AG04449 (cell line): ENCODE data around the gene AMFR.

Experiments
- CTCF ChIA-PET: fragments of 350-600 bp; formaldehyde crosslinking; extraction: SDS; loops from one replicate; lab custom pipeline; 2021; ENCODE audit warnings: antibody characterized with exemption; lab: Yijun Ruan, JAX
- POLR2A ChIA-PET: fragments of 400-600, 350-600 bp; formaldehyde crosslinking; extraction: SDS; loops from one replicate; lab custom pipeline; 2020; ENCODE audit warnings: antibody characterized with exemption, inconsistent platforms; lab: Yijun Ruan, JAX
- DNase-seq: peaks from one replicate; pipeline ENCODE4 v3.0.0-alpha.2; 2010; ENCODE audit warnings: low read depth, low spot score
- H3K4me3 ChIP-seq: 2 replicates; pipeline ENCODE4 v1.5.1; 2011; ENCODE audit warnings: low read depth, mild to moderate bottlenecking, control low read depth, low read length
- TF ChIP-seq, protein P1 (sequence below): IDR thresholded peaks from one replicate; pipeline ENCODE4 v1.5.1; 2011; ENCODE audit warnings: mild to moderate bottlenecking, moderate library complexity, low read length, control low read depth, inconsistent platforms; ENCODE audit not compliant: insufficient read depth; ENCODE audit errors: missing control alignments

AMFR gene

DNA sequence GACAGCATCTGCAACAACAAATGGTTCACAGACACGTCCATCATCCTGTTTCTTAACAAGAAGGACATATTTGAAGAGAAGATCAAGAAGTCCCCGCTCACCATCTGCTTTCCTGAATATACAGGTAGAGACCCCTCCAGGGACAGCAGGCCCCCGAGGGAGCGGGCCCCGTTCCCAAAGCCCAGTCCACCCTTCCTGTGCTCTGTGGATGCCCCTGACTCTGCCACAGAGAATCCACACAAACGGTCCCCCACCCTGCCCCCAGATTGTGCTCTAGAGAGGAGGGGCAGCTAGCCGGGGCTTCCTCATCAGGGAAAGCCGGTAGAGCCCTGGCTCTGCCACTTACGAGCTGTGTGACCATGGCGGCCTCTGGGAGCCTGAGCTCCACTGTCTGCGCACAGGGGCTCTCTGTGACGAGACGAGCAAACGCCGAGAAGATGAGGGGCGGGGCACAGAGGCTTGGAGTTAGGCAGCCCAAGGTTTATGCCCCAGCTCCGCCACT lies 84.4 kb downstream of the AMFR start:
- POLR2A ChIA-PET: no interaction called here
- TF ChIP-seq, protein P1, sequence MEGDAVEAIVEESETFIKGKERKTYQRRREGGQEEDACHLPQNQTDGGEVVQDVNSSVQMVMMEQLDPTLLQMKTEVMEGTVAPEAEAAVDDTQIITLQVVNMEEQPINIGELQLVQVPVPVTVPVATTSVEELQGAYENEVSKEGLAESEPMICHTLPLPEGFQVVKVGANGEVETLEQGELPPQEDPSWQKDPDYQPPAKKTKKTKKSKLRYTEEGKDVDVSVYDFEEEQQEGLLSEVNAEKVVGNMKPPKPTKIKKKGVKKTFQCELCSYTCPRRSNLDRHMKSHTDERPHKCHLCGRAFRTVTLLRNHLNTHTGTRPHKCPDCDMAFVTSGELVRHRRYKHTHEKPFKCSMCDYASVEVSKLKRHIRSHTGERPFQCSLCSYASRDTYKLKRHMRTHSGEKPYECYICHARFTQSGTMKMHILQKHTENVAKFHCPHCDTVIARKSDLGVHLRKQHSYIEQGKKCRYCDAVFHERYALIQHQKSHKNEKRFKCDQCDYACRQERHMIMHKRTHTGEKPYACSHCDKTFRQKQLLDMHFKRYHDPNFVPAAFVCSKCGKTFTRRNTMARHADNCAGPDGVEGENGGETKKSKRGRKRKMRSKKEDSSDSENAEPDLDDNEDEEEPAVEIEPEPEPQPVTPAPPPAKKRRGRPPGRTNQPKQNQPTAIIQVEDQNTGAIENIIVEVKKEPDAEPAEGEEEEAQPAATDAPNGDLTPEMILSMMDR: no peak
- no peak for DNase-seq
- H3K4me3 ChIP-seq: no peak overlapping the region
- CTCF ChIA-PET: interaction anchor here (1.7 to 5.5 kb wide), 2 partner anchors 8 to 15 kb away, joined by 9 to 40 read pairs; no protein-coding TSS in a partner anchor

DNA sequence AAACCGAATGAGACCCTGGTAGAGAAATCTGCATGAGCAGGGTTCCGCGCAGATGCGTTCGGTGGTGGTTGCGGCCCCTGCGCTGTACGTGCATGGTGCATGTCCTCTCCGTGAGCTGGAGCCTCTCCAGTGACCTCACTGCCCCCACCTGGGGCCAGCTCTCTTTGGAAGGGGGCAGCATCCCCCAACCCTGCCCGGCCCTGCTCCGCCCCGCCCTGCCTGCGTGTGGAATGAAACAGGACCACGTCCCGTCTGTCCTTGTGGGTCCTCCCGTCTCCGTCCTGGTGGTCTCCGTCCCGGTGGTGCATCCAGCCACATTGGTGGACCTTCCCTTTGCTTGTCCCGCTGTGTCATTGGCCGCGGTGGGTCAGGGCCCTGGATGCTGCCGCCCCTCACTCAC lies 84.9 kb downstream of the AMFR start:
- no peak overlapping the region for H3K4me3 ChIP-seq
- CTCF ChIA-PET: interaction anchor here (0.6 to 5.5 kb wide), 4 partner anchors 8 to 73 kb away, joined by 3 to 40 read pairs (median 7); no protein-coding TSS in a partner anchor
- DNase-seq: no peak
- POLR2A ChIA-PET: no interaction called here
- TF ChIP-seq, protein P1: no peak

DNA sequence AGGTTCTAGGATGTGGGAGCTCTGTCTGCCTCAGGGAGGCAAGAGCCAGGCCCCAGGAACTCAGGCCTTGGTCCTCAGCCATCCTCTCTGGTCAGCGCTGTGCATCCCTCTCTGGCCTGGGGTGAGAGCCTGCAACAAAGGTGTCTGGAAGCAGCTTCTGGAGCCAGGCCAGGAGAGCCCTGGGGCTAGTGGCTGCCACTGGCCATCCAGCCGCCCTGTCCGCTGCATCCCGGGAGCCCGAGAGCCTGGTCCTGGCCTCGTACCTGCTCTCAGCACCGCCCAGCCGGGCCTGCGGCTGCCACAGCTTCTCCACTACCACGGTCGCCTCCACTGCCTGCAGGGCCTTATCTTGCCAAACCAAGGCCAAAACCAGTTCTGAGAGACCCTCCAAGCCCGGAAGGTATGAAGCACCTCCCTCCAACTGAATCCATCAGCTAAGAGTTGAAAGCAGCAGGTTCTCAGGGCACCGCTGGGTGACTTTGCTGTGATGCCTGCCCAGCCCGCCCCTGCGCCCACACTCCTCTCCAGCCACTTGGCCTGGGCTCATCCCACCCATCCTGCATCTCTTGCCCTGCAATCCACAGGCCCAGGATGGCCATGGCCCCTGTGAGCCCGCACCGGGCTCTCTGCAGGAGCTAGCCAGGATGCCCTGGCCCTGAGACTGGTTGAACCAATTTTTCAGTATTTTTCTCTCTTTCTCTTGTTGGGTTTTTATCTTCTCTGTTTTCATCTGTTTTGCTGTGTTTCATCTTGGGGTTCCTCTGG lies 85.7 kb downstream of the AMFR start:
- TF ChIP-seq, protein P1: no peak
- POLR2A ChIA-PET: no interaction called here
- no peak overlapping the region for H3K4me3 ChIP-seq
- CTCF ChIA-PET: interaction anchor here (0.6 to 5.5 kb wide), 4 partner anchors 9 to 73 kb away, joined by 3 to 40 read pairs (median 4); no protein-coding TSS in a partner anchor
- no peak for DNase-seq

DNA sequence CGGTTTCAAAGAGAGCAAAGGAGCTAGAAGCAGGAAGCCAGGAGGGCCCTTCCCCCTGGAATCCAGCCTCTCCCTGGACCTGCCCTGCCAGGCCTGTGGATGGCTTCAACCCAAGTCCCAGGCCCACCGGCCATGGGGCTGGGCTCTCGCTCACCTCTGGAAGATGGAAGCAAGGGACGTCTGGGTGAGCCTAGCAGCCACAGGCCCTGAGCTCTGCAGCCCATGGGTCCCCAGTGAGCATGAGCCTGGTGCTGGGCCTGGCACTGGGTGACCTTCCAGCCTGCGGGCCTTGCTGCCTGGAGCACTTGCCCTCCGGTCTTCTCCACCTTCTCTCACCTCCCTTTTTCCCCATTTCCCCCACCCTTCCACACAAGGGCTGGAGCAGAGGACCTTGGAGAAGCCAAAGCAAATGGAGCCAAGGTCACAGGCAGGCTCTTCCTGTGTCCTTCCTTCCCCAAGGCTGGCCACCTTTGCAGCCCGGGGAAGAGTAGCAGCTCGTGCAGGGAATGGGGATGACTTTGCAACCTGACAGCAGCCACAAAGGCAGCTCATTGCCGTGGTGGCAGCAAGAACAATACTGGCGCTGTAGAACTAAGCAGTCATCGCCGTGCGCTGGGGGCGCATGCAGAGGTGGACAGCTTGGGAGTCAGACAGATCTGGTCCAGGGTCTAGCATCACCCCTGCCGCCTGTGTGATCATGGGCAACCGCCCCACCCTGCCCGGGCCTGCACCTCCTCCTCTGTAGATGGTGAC lies 86.6 kb downstream of the AMFR start:
- POLR2A ChIA-PET: no interaction called here
- no peak for DNase-seq
- TF ChIP-seq, protein P1: no peak
- no peak overlapping the region for H3K4me3 ChIP-seq
- CTCF ChIA-PET: interaction anchor here (1.1 to 5.5 kb wide), 4 partner anchors 10 to 20 kb away, joined by 3 to 40 read pairs (median 5); no protein-coding TSS in a partner anchor

DNA sequence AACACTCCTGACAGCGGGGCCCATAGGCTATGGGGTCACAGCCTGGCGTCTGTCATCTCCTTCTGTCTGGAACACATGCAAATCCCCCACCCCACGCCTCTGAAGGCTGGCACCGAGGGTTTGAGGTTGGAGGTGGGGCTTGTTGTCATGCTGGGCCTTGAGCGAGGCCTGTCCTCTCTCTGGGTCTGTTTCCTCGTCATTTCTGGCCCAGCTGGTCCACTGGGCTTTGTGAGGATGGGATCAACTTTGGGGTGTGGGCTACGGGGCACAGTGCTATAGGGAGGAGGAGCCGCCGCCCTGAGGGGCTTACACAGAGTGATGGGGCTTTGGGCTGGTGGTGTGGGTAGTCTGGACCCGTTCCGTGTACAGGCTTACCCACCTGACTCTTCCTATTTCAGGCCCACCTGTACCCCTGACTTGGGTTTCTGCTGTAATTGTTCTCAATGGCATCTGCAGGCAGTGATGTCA lies 87.5 kb downstream of the AMFR start:
- TF ChIP-seq, protein P1: no peak
- DNase-seq: no peak
- ChIA-PET POLR2A (no interaction called here), CTCF (interaction anchor here (1.5 to 5.5 kb wide), 2 partner anchors 18 to 20 kb away, joined by 5 to 40 read pairs; no protein-coding TSS in a partner anchor)
- no peak overlapping the region for H3K4me3 ChIP-seq
